ENCODE measurements around the gene HDAC5.
A peak's percentile ranks its signal among the peaks of the same experiment; 100 is the strongest.
"Not testable (repeated sequence)": the region's sequence is repeated elsewhere in the genome, so short reads cannot be mapped to it uniquely, and the experiment has no call there.

Gene HDAC5

GRCh38 chr17:44124118-44124438 lies 637 bp upstream of the HDAC5 start:
- peaks cover 0 to 45% (median 41%) of the 10 kb centered on the region in 4 donors for H3K4me1 ChIP-seq
- TF ChIP-seq, protein P1, sequence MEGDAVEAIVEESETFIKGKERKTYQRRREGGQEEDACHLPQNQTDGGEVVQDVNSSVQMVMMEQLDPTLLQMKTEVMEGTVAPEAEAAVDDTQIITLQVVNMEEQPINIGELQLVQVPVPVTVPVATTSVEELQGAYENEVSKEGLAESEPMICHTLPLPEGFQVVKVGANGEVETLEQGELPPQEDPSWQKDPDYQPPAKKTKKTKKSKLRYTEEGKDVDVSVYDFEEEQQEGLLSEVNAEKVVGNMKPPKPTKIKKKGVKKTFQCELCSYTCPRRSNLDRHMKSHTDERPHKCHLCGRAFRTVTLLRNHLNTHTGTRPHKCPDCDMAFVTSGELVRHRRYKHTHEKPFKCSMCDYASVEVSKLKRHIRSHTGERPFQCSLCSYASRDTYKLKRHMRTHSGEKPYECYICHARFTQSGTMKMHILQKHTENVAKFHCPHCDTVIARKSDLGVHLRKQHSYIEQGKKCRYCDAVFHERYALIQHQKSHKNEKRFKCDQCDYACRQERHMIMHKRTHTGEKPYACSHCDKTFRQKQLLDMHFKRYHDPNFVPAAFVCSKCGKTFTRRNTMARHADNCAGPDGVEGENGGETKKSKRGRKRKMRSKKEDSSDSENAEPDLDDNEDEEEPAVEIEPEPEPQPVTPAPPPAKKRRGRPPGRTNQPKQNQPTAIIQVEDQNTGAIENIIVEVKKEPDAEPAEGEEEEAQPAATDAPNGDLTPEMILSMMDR (IDR thresholded peaks at IDR 0.05), result peak in 1 of 2 experiments; percentile 1

GRCh38 chr17:44122816-44123355 lies 555 bp downstream of the HDAC5 start:
- Histone ChIP-seq H3K27ac (peak overlapping the region; percentile 98 to 99), H3K4me1 (peaks cover 0 to 57% (median 50%) of the 10 kb centered on the region in 4 donors), H3K27me3 (no peaks in the 10 kb centered on the region), H3K9me3 (no peaks in the 10 kb centered on the region), H3K36me3 (peaks cover 0 to 6% (median 0%) of the 10 kb centered on the region in 3 donors), H3K4me3 (peak overlapping the region; percentile 99 to 100)
- intact Hi-C loops (cut with DNase I; ENCODE audit: low total_unique reads), result loop anchor here (5.0 kb wide), 1 partner anchor 51 kb away; the partner anchor contains the start of gene G6PC3
- no peak for DNase-seq
- TF ChIP-seq, protein P1 (IDR thresholded peaks at IDR 0.05), result no peak

More at GRCh38 chr17:44124118-44124438, 637 bp upstream of the HDAC5 start:
- DNase-seq, result no peak
- peaks cover 0 to 4% (median 0%) of the 10 kb centered on the region in 3 donors for H3K36me3 ChIP-seq
- intact Hi-C loops (cut with DNase I; ENCODE audit: low total_unique reads), result loop anchor here (5.0 kb wide), 1 partner anchor 52 kb away; the partner anchor contains the start of gene G6PC3
- H3K4me3 ChIP-seq, result peak overlapping the region; percentile 99 to 100
- H3K27ac ChIP-seq, result peak overlapping the region; percentile 98 to 99
- H3K9me3 ChIP-seq, result no peaks in the 10 kb centered on the region
- no peaks in the 10 kb centered on the region for H3K27me3 ChIP-seq

- Histone ChIP-seq H3K27me3 (no peaks in the 10 kb centered on the region), H3K36me3 (peaks cover 0 to 10% (median 6%) of the 10 kb centered on the region in 3 donors), H3K4me3 (peak overlapping the region; percentile 99 to 100), H3K4me1 (peaks cover 0 to 62% (median 50%) of the 10 kb centered on the region in 4 donors), H3K9me3 (no peaks in the 10 kb centered on the region), H3K27ac (peak overlapping the region; percentile 98 to 99)
- TF ChIP-seq, protein P1 (IDR thresholded peaks at IDR 0.05), result no peak
- no peak for DNase-seq
- intact Hi-C loops (cut with DNase I; ENCODE audit: low total_unique reads), result loop anchor here (5.0 kb wide), 1 partner anchor 50 kb away; the partner anchor contains the start of gene G6PC3
These were observed 1.2 kb downstream of the HDAC5 start for GRCh38 chr17:44121997-44122815.

GRCh38 chr17:44120851-44121605 lies 2.4 kb downstream of the HDAC5 start:
- Histone ChIP-seq H3K4me3 (peak overlapping the region; percentile 99 to 100), H3K9me3 (no peaks in the 10 kb centered on the region), H3K27me3 (no peaks in the 10 kb centered on the region), H3K36me3 (peaks cover 6 to 22% (median 15%) of the 10 kb centered on the region in 3 donors), H3K4me1 (peaks cover 0 to 72% (median 52%) of the 10 kb centered on the region in 4 donors), H3K27ac (peak overlapping the region; percentile 98 to 99)
- TF ChIP-seq, protein P1 (IDR thresholded peaks at IDR 0.05), result no peak
- intact Hi-C loops (cut with DNase I; ENCODE audit: low total_unique reads), result loop anchor here (5.0 kb wide), 1 partner anchor 49 kb away; the partner anchor contains the start of gene G6PC3
- no peak for DNase-seq

- Histone ChIP-seq H3K36me3 (peaks cover 7 to 29% (median 17%) of the 10 kb centered on the region in 3 donors), H3K4me1 (peaks cover 0 to 79% (median 55%) of the 10 kb centered on the region in 4 donors), H3K4me3 (peak overlapping the region in 1 of 2 donors; percentile 99), H3K27ac (peak overlapping the region; percentile 98 to 99)
- intact Hi-C loops (cut with DNase I; ENCODE audit: low total_unique reads), result loop anchor here (5.0 kb wide), 1 partner anchor 48 kb away; the partner anchor contains the start of gene G6PC3
- H3K9me3 ChIP-seq, DNase-seq, H3K27me3 ChIP-seq: not testable (repeated sequence)
These were observed 3.2 kb downstream of the HDAC5 start for GRCh38 chr17:44120281-44120680.

Measured in tibial artery (tissue), 4 donors.